ENCODE results near the gene ATP9B. TPM values are rescaled to one million over a fixed set of nuclear protein-coding genes. Genes with fewer than 3 reads are reported as not detected.

The ATP9B gene
- total and polyA plus RNA-seq, 12 donors: 6.7 to 19.7 (median 14.5) TPM

DNA sequence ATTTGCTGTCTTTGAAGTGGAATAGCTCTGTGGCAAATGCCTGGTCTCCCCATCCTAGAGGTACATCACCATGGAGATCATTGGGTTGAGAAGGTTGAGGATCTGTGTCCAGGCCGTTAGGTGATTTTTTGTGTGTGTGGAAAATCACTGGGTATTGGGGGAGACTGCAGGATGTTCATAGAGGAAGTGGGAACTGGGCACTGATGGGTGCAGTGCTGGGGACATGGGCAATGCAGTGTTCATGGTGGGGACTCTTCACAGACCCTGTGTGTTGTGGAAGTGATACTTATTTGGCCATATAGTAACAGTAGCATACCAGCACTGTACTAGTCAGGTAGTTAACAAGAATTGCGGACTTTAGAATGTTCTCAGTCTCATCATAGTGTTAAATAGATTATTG is 34.9 kb downstream of the ATP9B start:
- no peak for ATAC-seq
- no peaks in the 10 kb centered on the region for H3K27me3 ChIP-seq
- no peak for DNase-seq
- H3K9me3 ChIP-seq: no peaks in the 10 kb centered on the region
- intact Hi-C loops (cut with DNase I): no loop called here
- WGBS, 2 donors: 95 to 98% methylated on average over 2 of the region's 2 CpGs
- H3K4me3 ChIP-seq: no peak overlapping the region
- H3K27ac ChIP-seq: no peak overlapping the region
- H3K36me3 ChIP-seq: peaks cover 0 to 9% (median 0%) of the 10 kb centered on the region in 9 donors
- H3K4me1 ChIP-seq: peaks cover 0 to 12% (median 0%) of the 10 kb centered on the region in 9 donors
- TF ChIP-seq, protein P1, sequence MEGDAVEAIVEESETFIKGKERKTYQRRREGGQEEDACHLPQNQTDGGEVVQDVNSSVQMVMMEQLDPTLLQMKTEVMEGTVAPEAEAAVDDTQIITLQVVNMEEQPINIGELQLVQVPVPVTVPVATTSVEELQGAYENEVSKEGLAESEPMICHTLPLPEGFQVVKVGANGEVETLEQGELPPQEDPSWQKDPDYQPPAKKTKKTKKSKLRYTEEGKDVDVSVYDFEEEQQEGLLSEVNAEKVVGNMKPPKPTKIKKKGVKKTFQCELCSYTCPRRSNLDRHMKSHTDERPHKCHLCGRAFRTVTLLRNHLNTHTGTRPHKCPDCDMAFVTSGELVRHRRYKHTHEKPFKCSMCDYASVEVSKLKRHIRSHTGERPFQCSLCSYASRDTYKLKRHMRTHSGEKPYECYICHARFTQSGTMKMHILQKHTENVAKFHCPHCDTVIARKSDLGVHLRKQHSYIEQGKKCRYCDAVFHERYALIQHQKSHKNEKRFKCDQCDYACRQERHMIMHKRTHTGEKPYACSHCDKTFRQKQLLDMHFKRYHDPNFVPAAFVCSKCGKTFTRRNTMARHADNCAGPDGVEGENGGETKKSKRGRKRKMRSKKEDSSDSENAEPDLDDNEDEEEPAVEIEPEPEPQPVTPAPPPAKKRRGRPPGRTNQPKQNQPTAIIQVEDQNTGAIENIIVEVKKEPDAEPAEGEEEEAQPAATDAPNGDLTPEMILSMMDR (IDR thresholded peaks at IDR 0.05): no peak

DNA sequence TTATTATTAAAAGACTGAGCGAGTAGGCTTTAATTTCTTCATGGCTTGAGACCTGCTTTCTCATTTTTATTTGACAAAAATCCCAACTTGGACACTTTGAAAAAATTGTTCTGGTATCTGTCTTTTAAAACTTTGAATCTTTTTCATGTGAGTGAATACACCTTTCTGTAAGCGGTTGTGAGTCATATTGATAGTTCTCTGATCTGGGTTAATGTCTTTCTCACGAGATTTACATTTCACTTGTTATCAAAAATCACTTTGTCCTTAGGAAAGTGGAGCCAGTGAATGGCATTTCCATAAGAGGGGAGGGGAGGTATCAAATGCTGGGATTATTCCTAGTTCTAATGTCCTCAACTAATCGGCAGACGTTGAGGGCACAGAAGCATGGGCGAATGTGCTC is 36.3 kb downstream of the ATP9B start:
- TF ChIP-seq, protein P1 (IDR thresholded peaks at IDR 0.05): no peak
- H3K9me3 ChIP-seq: no peaks in the 10 kb centered on the region
- ATAC-seq (no peak), DNase-seq (no peak)
- WGBS, 2 donors: 91 to 92% methylated on average over 6 of the region's 6 CpGs
- no peak overlapping the region for H3K27ac ChIP-seq
- H3K27me3 ChIP-seq: no peaks in the 10 kb centered on the region
- intact Hi-C loops (cut with DNase I): no loop called here
- no peak overlapping the region for H3K4me3 ChIP-seq
- H3K4me1 ChIP-seq: peaks cover 0 to 12% (median 0%) of the 10 kb centered on the region in 9 donors
- H3K36me3 ChIP-seq: peaks cover 0 to 7% (median 0%) of the 10 kb centered on the region in 9 donors

DNA sequence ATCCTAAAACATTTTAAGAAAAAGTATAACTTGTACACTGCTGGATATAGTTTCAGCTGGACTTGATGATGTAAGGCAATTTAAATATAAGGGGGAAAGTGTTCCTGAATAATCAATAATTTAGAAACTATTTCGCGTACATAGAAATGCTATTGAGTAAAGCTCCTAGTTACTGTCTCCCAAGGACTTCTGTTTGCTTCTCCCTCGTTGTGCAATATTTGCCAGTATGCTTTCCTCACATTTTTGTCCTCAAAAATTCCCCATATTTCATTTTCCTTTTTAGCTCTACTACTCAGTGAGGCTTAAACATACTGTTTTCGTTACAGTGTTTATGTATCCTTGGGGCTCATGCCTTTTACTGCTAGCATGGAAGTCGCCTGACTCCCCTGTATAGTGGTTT is 36.9 kb downstream of the ATP9B start:
- 92 to 96% methylated on average over 5 of the region's 5 CpGs for WGBS, 2 donors
- peaks cover 0 to 12% (median 0%) of the 10 kb centered on the region in 9 donors for H3K4me1 ChIP-seq
- H3K27me3 ChIP-seq: no peaks in the 10 kb centered on the region
- H3K36me3 ChIP-seq: peaks cover 0 to 13% (median 0%) of the 10 kb centered on the region in 9 donors
- H3K9me3 ChIP-seq: no peaks in the 10 kb centered on the region
- TF ChIP-seq, protein P1 (IDR thresholded peaks at IDR 0.05): no peak
- H3K27ac ChIP-seq: no peak overlapping the region
- no peak overlapping the region for H3K4me3 ChIP-seq
- intact Hi-C loops (cut with DNase I): no loop called here
- no peak for ATAC-seq
- no peak for DNase-seq

DNA sequence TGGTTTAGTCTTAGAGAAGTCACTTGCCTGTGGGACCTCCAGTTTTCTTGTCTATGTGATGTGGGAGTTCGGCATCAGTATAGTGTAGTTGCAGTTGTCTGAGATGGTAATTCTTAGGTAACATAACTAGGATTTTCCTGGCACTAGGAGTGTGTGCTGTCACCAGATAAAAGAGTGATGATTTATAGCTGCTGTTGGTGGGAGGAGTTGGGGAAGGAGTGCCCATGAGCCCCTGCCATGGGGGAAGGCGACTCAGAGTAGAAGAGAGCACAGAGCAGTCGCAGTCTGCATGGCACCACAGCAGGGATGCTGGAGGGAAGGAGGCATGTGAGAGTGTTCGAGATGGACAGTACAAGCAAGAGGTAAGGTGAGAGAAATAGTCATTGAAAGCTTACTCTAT is 38.7 kb downstream of the ATP9B start:
- Histone ChIP-seq H3K36me3 (peaks cover 0 to 14% (median 0%) of the 10 kb centered on the region in 9 donors), H3K4me3 (no peak overlapping the region), H3K9me3 (no peaks in the 10 kb centered on the region), H3K4me1 (peaks cover 0 to 12% (median 0%) of the 10 kb centered on the region in 9 donors), H3K27me3 (no peaks in the 10 kb centered on the region), H3K27ac (no peak overlapping the region)
- DNase-seq: no peak
- ATAC-seq: no peak
- TF ChIP-seq, protein P1 (IDR thresholded peaks at IDR 0.05): no peak
- 89 to 92% methylated on average over 4 of the region's 4 CpGs for WGBS, 2 donors
- intact Hi-C loops (cut with DNase I): no loop called here
